WTC11 (cell line): ENCODE results near the gene TMEM143.

Experiments used
- CREB1 ChIP-seq: sonication (generic); formaldehyde crosslinking; IDR thresholded peaks from 2 replicates; pipeline ENCODE4 v1.8.0; 2023; ENCODE audit warnings: mild to moderate bottlenecking, missing genetic modification reagents
- IRF2 ChIP-seq: sonication (generic); formaldehyde crosslinking; IDR thresholded peaks from 2 replicates; pipeline ENCODE4 v1.8.0; 2022; ENCODE audit warnings: low read depth, missing genetic modification reagents, borderline replicate concordance
- SMAD4 ChIP-seq: sonication (generic); formaldehyde crosslinking; IDR thresholded peaks from 2 replicates; pipeline ENCODE4 v1.8.0; 2022; ENCODE audit warnings: mild to moderate bottlenecking, missing genetic modification reagents
- TF ChIP-seq, protein P1 (sequence below): fragments of 200-600 bp; IDR thresholded peaks from 2 replicates; pipeline ENCODE4 v1.8.0; 2022; ENCODE audit warnings: antibody characterized with exemption

DNA sequence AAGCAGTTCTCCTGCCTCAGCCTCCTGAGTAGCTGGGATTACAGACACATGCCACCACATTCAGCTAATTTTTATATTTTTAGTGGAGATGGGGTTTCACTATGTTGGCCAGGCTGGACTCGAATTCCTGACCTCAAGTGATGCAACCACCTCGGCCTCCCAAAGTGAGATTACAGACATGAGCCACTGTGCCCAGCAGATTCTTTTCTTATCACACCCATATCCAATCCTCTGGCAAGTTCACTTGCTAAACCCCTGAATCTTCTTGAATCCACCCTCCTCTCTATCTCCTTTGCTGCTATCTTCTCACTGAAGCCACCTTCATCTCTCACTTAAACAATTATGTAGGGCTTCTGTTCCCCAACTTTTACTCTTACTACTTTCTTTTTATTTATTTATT is 17.5 kb downstream of the TMEM143 start:
- TF ChIP-seq CREB1 (CRISPR knock-in tag) (no peak), SMAD4 (CRISPR knock-in tag) (no peak), IRF2 (CRISPR knock-in tag) (no peak)
- TF ChIP-seq, protein P1, sequence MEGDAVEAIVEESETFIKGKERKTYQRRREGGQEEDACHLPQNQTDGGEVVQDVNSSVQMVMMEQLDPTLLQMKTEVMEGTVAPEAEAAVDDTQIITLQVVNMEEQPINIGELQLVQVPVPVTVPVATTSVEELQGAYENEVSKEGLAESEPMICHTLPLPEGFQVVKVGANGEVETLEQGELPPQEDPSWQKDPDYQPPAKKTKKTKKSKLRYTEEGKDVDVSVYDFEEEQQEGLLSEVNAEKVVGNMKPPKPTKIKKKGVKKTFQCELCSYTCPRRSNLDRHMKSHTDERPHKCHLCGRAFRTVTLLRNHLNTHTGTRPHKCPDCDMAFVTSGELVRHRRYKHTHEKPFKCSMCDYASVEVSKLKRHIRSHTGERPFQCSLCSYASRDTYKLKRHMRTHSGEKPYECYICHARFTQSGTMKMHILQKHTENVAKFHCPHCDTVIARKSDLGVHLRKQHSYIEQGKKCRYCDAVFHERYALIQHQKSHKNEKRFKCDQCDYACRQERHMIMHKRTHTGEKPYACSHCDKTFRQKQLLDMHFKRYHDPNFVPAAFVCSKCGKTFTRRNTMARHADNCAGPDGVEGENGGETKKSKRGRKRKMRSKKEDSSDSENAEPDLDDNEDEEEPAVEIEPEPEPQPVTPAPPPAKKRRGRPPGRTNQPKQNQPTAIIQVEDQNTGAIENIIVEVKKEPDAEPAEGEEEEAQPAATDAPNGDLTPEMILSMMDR, result no peak
